ENCODE results near the gene STOML2.

STOML2 gene

GRCh38 chr9:35079426-35080341, 23.2 kb downstream of the STOML2 start, which contains the start of gene FANCG:
Gene FANCG (minus strand): TSS chr9:35079942. CDS start chr9:35079524, 418 bp downstream.
- TF ChIP-seq CTCF (IDR thresholded peaks at IDR 0.05; ENCODE audit: low read depth, low read length), result no peak
- DNase-seq (ENCODE audit: low read depth in 2 of 2), result peak; percentile 93
- H3K4me3 ChIP-seq (replicated peaks in 1 of 2; ENCODE audit: low read depth in 2 of 2, low read length in 2 of 2), result peak within 1 kb of the TSS; percentile 71 to 74

GRCh38 chr9:35079041-35079425, 23.9 kb downstream of the STOML2 start:
- peak overlapping the region; percentile 71 to 74 for H3K4me3 ChIP-seq (replicated peaks in 1 of 2; ENCODE audit: low read depth in 2 of 2, low read length in 2 of 2)
- no peak for DNase-seq (ENCODE audit: low read depth in 2 of 2)
- no peak for TF ChIP-seq CTCF (IDR thresholded peaks at IDR 0.05; ENCODE audit: low read depth, low read length)

GRCh38 chr9:35078066-35078465, 24.9 kb downstream of the STOML2 start:
- no peak overlapping the region for H3K4me3 ChIP-seq (replicated peaks in 1 of 2; ENCODE audit: low read depth in 2 of 2, low read length in 2 of 2)
- no peak for TF ChIP-seq CTCF (IDR thresholded peaks at IDR 0.05; ENCODE audit: low read depth, low read length)
- no peak for DNase-seq (ENCODE audit: low read depth in 2 of 2)

- DNase-seq (ENCODE audit: low read depth in 2 of 2), result no peak
- TF ChIP-seq CTCF (IDR thresholded peaks at IDR 0.05; ENCODE audit: low read depth, low read length), result no peak
- H3K4me3 ChIP-seq (replicated peaks in 1 of 2; ENCODE audit: low read depth in 2 of 2, low read length in 2 of 2), result no peak overlapping the region
These were observed 26.1 kb downstream of the STOML2 start for GRCh38 chr9:35076848-35077247.

- DNase-seq (ENCODE audit: low read depth in 2 of 2), result no peak
- no peak overlapping the region for H3K4me3 ChIP-seq (replicated peaks in 1 of 2; ENCODE audit: low read depth in 2 of 2, low read length in 2 of 2)
- no peak for TF ChIP-seq CTCF (IDR thresholded peaks at IDR 0.05; ENCODE audit: low read depth, low read length)
These were observed 27.6 kb downstream of the STOML2 start for GRCh38 chr9:35075358-35075757.

GRCh38 chr9:35074791-35075190, 28.1 kb downstream of the STOML2 start:
- no peak for TF ChIP-seq CTCF (IDR thresholded peaks at IDR 0.05; ENCODE audit: low read depth, low read length)
- H3K4me3 ChIP-seq (replicated peaks in 1 of 2; ENCODE audit: low read depth in 2 of 2, low read length in 2 of 2), result no peak overlapping the region
- no peak for DNase-seq (ENCODE audit: low read depth in 2 of 2)
